ENCODE data around the gene SUGCT. TPM values are rescaled to one million over a fixed set of nuclear protein-coding genes. Genes with fewer than 3 reads are reported as not detected.
A peak's percentile ranks its signal among the peaks of the same experiment; 100 is the strongest.

SUGCT gene
- total RNA-seq, 1 experiment from 2014 or later = 6.6 TPM

- DNase-seq (ENCODE audit: low read depth) = peak; percentile 19
Measured at GRCh38 chr7:40516376-40516775, 381.6 kb downstream of the SUGCT start.

DNA sequence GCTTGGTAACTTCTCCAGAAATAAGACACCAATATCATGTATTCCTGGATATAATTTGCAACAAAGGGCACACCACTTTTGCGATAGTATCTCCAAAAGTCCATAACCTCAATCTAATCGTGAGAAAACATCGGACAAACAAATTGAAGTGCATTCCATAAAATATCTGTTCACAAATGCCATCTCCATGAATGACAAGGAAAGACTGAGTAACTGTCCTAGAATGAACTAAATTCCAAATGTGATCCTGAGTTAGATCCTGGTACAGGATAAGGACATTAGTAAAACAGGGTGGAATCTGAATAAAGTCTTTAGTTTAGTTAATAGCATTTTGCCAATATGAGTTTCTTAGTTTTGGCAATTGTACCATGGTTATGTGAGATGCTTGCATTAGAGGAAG lies 384.2 kb downstream of the SUGCT start:
- no peak for DNase-seq (ENCODE audit: low read depth)

DNA sequence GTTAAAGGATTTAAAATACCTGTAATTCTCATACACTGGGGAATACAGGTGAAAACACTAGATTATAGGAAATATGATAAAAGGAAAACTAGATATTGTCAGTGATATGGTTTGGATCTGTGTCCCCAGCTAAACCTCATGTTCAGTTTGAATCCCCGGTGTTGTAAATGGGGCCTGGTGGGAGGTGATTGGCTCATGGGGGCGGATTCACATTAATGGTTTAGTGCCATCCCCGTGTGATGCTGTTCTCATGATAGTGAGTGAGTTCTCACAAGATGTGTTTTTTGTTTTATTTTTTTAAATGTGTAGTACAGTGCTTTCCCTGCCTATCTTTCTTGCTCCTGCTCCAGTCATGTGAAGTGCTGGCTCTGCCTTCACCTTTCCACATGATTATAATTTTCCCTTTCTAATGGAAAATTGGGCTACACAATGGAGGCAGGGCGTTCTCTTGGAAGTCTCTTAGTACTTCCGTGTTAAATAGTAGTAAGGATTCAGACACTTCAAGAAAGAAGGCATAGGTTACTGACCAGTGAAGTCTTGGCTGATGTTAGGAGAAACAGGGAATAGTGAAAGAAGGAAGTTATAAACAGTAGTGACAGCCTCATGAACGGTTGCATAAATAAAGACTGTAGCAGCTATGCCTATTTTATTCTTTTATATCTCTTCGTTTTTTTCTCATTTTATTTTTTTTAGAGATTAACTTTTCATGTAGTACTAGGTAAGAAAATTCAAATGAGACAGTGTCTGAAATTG lies 386.4 kb downstream of the SUGCT start:
- no peak for DNase-seq (ENCODE audit: low read depth)

DNA sequence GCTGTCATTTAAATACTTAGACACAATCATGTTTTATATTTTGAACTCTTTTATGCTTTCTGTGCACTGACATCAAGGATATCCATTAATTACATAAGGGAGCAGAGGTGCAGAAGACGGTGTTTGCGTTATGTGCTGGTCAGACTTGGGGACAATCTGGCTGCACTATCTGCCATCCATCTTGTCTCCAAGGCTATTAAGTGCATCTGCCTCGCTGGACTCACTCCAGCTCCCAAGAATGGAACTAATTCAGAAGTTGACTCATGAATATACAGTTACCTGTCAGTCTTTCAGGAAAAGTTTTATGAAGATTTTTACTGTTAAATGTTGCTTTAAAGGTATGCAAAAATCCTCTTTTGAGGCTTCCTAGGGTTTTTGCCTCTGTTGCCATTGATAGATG lies 391.0 kb downstream of the SUGCT start:
- no peak for DNase-seq (ENCODE audit: low read depth)

DNA sequence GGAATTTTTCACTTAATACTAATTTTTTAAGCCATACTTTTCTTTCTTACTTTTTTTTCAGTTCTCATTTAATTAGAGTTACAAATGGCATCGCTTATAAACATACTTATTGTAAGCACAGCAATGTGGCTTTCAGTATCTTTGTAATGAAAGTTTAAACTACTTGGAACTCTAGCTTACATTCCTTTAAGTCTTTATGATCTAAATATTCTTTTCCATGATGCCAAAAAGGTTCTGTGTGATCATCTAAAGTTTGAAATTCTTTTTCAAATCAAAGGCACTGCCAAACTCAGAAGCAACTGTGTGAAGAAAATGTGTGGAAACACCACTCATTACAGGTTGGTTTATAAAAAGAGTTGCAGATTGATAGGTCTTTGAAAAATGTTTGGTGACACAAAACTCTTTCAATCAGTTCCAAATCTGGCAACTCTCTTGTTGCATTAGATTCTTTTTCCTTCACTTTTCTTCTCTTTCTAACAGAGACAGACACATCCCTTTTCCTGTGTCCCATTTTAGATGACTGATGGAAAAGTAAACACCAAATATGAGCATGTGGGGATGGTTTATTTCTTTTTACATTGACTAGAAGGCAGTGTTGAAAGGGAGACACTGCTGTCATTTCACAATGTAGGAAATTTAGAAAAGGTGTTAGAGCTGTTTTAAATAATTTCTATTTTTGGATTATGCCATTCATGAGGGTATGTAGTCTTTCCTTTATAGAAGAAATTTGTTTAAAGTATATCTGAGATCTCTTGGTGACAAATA lies 392.3 kb downstream of the SUGCT start:
- no peak for DNase-seq (ENCODE audit: low read depth)

GRCh38 chr7:40527723-40528122 lies 392.9 kb downstream of the SUGCT start:
- DNase-seq (ENCODE audit: low read depth) = no peak

DNA sequence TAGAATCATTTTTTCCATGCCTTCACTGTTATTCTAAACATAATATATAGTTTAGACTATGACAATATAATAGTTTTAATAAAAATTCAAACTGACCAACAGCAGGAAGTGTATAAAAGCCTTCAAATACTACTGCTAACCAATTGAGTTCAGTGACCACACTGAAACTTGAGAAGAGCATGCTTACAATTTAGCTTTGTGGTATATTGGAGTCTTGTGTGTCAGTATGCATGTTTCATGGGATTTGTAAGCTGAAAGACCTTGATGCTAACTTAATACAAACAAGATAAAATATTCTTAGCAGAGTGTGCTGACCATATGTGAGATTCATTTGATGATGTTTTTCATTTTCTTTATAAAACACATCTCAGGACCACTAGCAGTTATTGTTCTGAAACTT lies 395.5 kb downstream of the SUGCT start:
- no peak for DNase-seq (ENCODE audit: low read depth)

- DNase-seq (ENCODE audit: low read depth) = no peak
Measured at GRCh38 chr7:40531956-40532355, 397.2 kb downstream of the SUGCT start.

- no peak for DNase-seq (ENCODE audit: low read depth)
Measured at GRCh38 chr7:40535678-40536077, 400.9 kb downstream of the SUGCT start.

DNA sequence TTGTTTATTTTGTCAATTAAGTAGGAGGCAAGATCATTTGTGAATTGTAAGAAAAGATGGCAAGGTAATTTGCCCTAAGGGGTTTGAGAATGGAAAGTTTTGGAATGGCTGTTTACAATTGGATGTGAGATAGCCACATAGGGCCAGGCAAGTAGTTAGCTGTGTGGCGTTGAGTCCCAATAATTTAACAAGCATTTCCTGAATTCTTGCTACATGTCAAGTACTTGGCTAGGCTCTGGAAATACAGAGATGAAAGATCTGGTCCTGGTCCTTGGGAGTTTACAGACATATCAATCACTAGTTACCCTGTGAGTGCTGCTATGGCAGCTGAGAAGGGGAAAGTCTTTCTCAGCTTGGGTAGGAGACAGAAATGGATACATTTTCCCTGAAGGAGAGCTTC lies 401.6 kb downstream of the SUGCT start:
- DNase-seq (ENCODE audit: low read depth) = no peak

GRCh38 chr7:40538281-40538680 lies 403.5 kb downstream of the SUGCT start:
- no peak for DNase-seq (ENCODE audit: low read depth)

DNA sequence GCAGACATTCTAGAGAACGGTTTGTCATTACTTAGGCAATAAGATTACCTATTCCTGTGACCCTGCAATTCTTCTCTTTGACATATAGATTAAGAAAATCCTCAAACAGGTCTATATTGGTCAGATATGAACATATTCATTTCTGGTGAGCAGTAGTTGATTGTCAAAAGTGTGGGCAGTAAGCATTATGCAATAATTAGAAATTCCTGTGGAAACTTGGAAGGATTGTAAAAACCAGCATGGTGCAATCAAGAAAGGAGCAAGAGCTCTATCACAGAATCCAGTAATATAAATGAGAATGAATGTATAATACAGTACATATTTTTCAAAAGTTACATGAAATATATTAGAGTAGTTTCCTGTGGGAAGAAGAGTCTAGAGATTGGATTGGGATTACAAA lies 406.5 kb downstream of the SUGCT start:
- DNase-seq (ENCODE audit: low read depth) = no peak

GRCh38 chr7:40542982-40543741 lies 408.4 kb downstream of the SUGCT start:
- DNase-seq (ENCODE audit: low read depth) = no peak

DNA sequence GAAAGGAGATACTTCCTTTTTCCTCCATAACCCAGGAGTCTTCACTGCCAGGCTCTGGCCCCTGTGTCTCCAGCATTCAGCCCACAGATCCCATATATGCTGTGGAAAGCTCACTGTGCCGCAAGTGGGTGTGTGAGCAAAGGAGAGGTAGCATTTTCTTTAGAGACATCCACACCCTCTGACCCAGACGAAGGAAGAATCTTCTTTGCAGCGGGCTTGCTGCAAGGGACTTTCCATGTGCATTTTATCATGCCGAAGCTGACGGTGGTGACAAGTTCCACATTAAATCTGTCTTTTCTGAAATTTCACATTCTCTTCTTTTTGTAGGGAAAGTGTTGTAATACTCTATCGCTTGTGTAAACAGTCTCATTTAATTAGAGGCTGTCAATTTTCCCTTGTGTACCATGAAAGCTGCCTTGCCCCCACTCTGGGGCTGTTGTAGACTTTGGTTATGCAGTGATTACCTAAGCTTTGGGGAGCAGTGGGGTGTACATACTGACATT lies 409.5 kb downstream of the SUGCT start:
- no peak for DNase-seq (ENCODE audit: low read depth)

DNA sequence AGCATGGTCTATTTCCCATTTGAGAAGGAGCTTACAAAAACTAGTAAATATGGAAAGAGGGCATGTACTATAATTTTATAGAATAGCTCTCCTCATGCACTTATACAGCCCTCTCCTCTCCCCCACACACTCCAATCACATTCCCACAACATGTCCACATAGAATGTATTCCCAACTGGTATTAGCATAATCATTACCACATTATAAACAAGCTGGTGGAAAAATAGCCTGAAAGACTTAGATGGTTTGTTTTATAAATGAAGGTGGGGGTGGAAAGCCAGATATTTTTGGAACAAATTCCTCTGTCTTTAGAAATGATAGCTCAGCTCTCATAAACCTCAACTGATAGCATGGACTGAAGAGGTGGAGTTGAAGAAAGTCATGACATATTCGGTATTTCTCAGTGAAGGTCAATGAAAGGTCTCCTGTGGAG lies 410.1 kb downstream of the SUGCT start:
- DNase-seq (ENCODE audit: low read depth) = no peak

DNA sequence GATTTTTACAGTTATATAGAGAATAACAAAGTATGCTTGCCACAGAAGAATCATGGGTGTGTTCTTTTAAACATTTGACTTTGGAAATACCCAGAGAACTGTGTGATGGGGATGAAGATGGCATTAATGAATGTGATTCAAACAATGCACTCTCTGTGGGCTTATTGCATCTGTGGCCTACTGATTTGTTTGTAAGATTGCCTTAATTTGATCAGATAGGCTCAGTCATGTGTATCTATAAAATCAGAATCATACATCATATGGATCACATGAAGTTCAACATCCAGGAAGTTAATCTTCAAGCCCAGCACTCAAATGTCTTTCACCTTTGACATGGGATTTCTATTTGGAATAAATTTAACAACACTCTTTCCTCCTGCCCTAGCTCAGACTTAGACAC lies 410.9 kb downstream of the SUGCT start:
- no peak for DNase-seq (ENCODE audit: low read depth)

- peak; percentile 56 for DNase-seq (ENCODE audit: low read depth)
Measured at GRCh38 chr7:40546616-40547501, 412.1 kb downstream of the SUGCT start.

GRCh38 chr7:40549372-40550039 lies 414.7 kb downstream of the SUGCT start:
- no peak for DNase-seq (ENCODE audit: low read depth)

- peak; percentile 89 for DNase-seq (ENCODE audit: low read depth)
Measured at GRCh38 chr7:40551685-40552576, 417.1 kb downstream of the SUGCT start.
